HepG2 (cell line): ENCODE results near the gene GAN. TPM values are rescaled to one million over a fixed set of nuclear protein-coding genes. Genes with fewer than 3 reads are reported as not detected.

Experiments used
- ATF1 ChIP-seq: IDR thresholded peaks from 2 replicates; pipeline ENCODE4 v1.6.1; 2016; ENCODE audit warnings: mild to moderate bottlenecking, control low read depth
- CHD2 ChIP-seq: IDR thresholded peaks from 2 replicates; pipeline ENCODE4 v1.6.1; 2011; ENCODE audit warnings: low read depth, low read length, improper control_type of control experiment
- DMAP1 ChIP-seq: IDR thresholded peaks from 2 replicates; pipeline ENCODE4 v1.6.1; 2016
- GABPB1 ChIP-seq: IDR thresholded peaks from 2 replicates; pipeline ENCODE4 v1.6.1; 2016; ENCODE audit warnings: mild to moderate bottlenecking, missing genetic modification reagents, moderate library complexity, missing compliant biosample characterization
- ISX ChIP-seq: sonication (generic); formaldehyde crosslinking; conservative IDR thresholded peaks from 2 replicates; pipeline ENCODE4 v1.5.0; 2020; ENCODE audit warnings: missing genetic modification reagents
- JUNB ChIP-seq: sonication (generic); formaldehyde crosslinking; IDR thresholded peaks from 2 replicates; pipeline ENCODE4 v1.8.0; 2022; ENCODE audit warnings: missing genetic modification reagents, mild to moderate bottlenecking, borderline replicate concordance
- KAT7 ChIP-seq: IDR thresholded peaks from 2 replicates; pipeline ENCODE4 v1.6.1; 2018; ENCODE audit warnings: borderline replicate concordance, missing compliant biosample characterization
- KLF11 ChIP-seq: IDR thresholded peaks from 2 replicates; pipeline ENCODE4 v1.6.1; 2016; ENCODE audit warnings: missing compliant biosample characterization
- PTBP1 ChIP-seq: fragments of 200-400 bp; formaldehyde crosslinking; IDR thresholded peaks from 2 replicates; pipeline ENCODE4 v1.6.1; 2018; ENCODE audit warnings: low read length, low read depth; ENCODE audit not compliant: poor library complexity, severe bottlenecking
- XRCC5 ChIP-seq: fragments of 200-400 bp; formaldehyde crosslinking; optimal IDR thresholded peaks from 2 replicates; pipeline ENCODE3; 2017; ENCODE audit warnings: mild to moderate bottlenecking, low read length
- ZNF496 ChIP-seq: sonication (generic); formaldehyde crosslinking; IDR thresholded peaks from 2 replicates; pipeline ENCODE4 v1.8.1; 2023; ENCODE audit warnings: mild to moderate bottlenecking, moderate library complexity, missing genetic modification reagents; ENCODE audit not compliant: insufficient replicate concordance
- ZNF563 ChIP-seq: sonication (generic); formaldehyde crosslinking; IDR thresholded peaks from 2 replicates; pipeline ENCODE4 v1.8.0; 2022; ENCODE audit warnings: mild to moderate bottlenecking, moderate library complexity, missing genetic modification reagents
- polyA plus RNA-seq, 8 experiments: library from polyadenylated mRNA; depleted of rRNA in 3 of 8; stranded (reverse) in 7 of 8; unstranded in 1 of 8; fragments of >200 nt; fragmentation: Illumina TruSeq in 4 of 8; extraction: Trizol in 4 of 8; gene quantifications; 2 replicates each; pipeline versions ENCODE4 v1.2.1 to v1.2.3, GENCODE V29; 2011 to 2016; ENCODE audit warnings: low read depth in 4 of 8, missing spikeins in 1 of 8, mixed read lengths in 1 of 8; ENCODE audit not compliant: insufficient read depth in 1 of 8
- total RNA-seq, 5 experiments: library from RNA; depleted of rRNA; stranded (reverse); fragments of >200 nt; fragmentation: Illumina TruSeq; extraction: Trizol; gene quantifications; 2 replicates each; pipeline ENCODE4 v1.2.3, GENCODE V29; 2016; ENCODE audit warnings: low read depth in 1 of 5
- TF ChIP-seq, protein P1 (sequence below): sonication (generic); formaldehyde crosslinking; IDR thresholded peaks from 2 replicates; pipeline ENCODE4 v1.9.0; 2021; ENCODE audit warnings: missing genetic modification reagents, borderline replicate concordance
- TF ChIP-seq, protein P2 (sequence below): sonication (generic); formaldehyde crosslinking; IDR thresholded peaks from 2 replicates; pipeline ENCODE4 v1.4.0; 2020; ENCODE audit warnings: missing genetic modification reagents
- TF ChIP-seq, protein P3 (sequence below): sonication (generic); formaldehyde crosslinking; IDR thresholded peaks from 2 replicates; pipeline ENCODE4 v1.4.0; 2020; ENCODE audit warnings: missing genetic modification reagents
- TF ChIP-seq, protein P4 (sequence below): fragments of 450-650 bp; IDR thresholded peaks from 2 replicates; pipeline ENCODE4 v1.6.1; 2017; ENCODE audit warnings: mild to moderate bottlenecking
- TF ChIP-seq, protein P5 (sequence below): IDR thresholded peaks from 2 replicates; pipeline ENCODE4 v1.6.1; 2016; ENCODE audit warnings: low read depth, control low read depth

GAN gene
- total and polyA plus RNA-seq, 2 of the 13 experiments (the other 11 are each of a cell fraction or from before 2014, with no cell fraction given) = 4.3 to 11.0 TPM

DNA sequence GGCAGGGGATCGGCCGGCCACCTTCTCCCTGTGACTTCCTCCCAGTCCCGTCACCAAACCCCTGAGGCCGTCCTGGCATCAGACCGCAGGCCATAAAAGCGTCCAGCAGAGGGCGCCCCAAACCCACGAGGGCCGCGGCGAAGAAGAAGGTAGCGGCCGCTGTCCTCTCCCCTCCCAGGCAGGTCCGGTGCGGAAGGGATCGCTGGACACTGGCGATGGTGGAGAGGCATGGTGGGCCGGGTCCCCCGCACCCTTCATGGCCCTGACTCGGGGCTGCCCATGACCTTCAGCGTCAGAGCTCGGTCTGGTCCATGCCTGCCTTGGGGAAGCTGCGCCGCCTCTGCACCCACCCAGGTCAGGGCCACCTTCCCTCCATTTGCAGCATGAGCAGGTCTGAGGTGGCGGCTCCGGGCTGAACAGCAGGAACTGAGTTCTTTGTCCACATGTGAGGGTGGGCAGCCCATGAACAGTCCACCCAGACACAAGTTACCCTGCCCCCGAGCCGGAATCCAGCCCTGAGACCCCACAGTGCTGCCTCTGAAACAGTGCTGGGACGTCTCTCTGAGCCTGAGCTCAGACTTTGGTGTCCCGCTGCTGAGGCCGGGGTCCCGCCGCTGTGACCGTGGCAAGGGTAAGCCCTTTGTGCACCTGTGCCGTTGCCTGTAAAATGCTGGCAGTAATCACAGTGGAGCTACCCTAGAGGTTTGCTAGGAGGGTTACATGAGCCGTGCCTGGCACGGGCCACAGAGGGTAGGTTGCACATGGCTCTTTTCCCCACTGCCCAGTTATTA is 89.0 kb downstream of the GAN start (continued):
- TF ChIP-seq GABPB1 (CRISPR knock-in tag) = peak; percentile 76
- TF ChIP-seq, protein P1, sequence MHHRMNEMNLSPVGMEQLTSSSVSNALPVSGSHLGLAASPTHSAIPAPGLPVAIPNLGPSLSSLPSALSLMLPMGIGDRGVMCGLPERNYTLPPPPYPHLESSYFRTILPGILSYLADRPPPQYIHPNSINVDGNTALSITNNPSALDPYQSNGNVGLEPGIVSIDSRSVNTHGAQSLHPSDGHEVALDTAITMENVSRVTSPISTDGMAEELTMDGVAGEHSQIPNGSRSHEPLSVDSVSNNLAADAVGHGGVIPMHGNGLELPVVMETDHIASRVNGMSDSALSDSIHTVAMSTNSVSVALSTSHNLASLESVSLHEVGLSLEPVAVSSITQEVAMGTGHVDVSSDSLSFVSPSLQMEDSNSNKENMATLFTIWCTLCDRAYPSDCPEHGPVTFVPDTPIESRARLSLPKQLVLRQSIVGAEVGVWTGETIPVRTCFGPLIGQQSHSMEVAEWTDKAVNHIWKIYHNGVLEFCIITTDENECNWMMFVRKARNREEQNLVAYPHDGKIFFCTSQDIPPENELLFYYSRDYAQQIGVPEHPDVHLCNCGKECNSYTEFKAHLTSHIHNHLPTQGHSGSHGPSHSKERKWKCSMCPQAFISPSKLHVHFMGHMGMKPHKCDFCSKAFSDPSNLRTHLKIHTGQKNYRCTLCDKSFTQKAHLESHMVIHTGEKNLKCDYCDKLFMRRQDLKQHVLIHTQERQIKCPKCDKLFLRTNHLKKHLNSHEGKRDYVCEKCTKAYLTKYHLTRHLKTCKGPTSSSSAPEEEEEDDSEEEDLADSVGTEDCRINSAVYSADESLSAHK (CRISPR knock-in tag) = peak; percentile 28; the same call in 1 of the 2 replicates
- TF ChIP-seq PTBP1 = peak; percentile 68
- TF ChIP-seq ZNF496 (CRISPR knock-in tag) = no peak
- TF ChIP-seq ATF1 = no peak
- TF ChIP-seq CHD2 = no peak
- TF ChIP-seq, protein P2, sequence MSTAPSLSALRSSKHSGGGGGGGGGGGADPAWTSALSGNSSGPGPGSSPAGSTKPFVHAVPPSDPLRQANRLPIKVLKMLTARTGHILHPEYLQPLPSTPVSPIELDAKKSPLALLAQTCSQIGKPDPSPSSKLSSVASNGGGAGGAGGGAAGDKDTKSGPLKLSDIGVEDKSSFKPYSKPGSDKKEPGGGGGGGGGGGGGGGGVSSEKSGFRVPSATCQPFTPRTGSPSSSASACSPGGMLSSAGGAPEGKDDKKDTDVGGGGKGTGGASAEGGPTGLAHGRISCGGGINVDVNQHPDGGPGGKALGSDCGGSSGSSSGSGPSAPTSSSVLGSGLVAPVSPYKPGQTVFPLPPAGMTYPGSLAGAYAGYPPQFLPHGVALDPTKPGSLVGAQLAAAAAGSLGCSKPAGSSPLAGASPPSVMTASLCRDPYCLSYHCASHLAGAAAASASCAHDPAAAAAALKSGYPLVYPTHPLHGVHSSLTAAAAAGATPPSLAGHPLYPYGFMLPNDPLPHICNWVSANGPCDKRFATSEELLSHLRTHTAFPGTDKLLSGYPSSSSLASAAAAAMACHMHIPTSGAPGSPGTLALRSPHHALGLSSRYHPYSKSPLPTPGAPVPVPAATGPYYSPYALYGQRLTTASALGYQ (CRISPR knock-in tag) = no peak
- TF ChIP-seq KAT7 (CRISPR knock-in tag) = peak; percentile 74; the same call in 1 of the 2 replicates
- peak; percentile 74 for TF ChIP-seq DMAP1
- TF ChIP-seq KLF11 (CRISPR knock-in tag) = 0 out of 2 replicates have a peak, but pooled peaks have one; percentile 37
- TF ChIP-seq, protein P3, sequence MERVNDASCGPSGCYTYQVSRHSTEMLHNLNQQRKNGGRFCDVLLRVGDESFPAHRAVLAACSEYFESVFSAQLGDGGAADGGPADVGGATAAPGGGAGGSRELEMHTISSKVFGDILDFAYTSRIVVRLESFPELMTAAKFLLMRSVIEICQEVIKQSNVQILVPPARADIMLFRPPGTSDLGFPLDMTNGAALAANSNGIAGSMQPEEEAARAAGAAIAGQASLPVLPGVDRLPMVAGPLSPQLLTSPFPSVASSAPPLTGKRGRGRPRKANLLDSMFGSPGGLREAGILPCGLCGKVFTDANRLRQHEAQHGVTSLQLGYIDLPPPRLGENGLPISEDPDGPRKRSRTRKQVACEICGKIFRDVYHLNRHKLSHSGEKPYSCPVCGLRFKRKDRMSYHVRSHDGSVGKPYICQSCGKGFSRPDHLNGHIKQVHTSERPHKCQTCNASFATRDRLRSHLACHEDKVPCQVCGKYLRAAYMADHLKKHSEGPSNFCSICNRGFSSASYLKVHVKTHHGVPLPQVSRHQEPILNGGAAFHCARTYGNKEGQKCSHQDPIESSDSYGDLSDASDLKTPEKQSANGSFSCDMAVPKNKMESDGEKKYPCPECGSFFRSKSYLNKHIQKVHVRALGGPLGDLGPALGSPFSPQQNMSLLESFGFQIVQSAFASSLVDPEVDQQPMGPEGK (CRISPR knock-in tag) = peak; percentile 71
- TF ChIP-seq, protein P4, sequence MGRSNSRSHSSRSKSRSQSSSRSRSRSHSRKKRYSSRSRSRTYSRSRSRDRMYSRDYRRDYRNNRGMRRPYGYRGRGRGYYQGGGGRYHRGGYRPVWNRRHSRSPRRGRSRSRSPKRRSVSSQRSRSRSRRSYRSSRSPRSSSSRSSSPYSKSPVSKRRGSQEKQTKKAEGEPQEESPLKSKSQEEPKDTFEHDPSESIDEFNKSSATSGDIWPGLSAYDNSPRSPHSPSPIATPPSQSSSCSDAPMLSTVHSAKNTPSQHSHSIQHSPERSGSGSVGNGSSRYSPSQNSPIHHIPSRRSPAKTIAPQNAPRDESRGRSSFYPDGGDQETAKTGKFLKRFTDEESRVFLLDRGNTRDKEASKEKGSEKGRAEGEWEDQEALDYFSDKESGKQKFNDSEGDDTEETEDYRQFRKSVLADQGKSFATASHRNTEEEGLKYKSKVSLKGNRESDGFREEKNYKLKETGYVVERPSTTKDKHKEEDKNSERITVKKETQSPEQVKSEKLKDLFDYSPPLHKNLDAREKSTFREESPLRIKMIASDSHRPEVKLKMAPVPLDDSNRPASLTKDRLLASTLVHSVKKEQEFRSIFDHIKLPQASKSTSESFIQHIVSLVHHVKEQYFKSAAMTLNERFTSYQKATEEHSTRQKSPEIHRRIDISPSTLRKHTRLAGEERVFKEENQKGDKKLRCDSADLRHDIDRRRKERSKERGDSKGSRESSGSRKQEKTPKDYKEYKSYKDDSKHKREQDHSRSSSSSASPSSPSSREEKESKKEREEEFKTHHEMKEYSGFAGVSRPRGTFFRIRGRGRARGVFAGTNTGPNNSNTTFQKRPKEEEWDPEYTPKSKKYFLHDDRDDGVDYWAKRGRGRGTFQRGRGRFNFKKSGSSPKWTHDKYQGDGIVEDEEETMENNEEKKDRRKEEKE = no peak
- TF ChIP-seq XRCC5 = peak; percentile 92
- TF ChIP-seq JUNB (CRISPR knock-in tag) = no peak
- peak; percentile 51 for TF ChIP-seq ZNF563 (CRISPR knock-in tag)
- TF ChIP-seq, protein P5, sequence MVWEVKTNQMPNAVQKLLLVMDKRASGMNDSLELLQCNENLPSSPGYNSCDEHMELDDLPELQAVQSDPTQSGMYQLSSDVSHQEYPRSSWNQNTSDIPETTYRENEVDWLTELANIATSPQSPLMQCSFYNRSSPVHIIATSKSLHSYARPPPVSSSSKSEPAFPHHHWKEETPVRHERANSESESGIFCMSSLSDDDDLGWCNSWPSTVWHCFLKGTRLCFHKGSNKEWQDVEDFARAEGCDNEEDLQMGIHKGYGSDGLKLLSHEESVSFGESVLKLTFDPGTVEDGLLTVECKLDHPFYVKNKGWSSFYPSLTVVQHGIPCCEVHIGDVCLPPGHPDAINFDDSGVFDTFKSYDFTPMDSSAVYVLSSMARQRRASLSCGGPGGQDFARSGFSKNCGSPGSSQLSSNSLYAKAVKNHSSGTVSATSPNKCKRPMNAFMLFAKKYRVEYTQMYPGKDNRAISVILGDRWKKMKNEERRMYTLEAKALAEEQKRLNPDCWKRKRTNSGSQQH (CRISPR knock-in tag) = peak; percentile 81
- TF ChIP-seq ISX (CRISPR knock-in tag) = no peak
